Endodermal cell (in vitro differentiated cells): Measurements from ENCODE around the gene SLTM. TPM values are rescaled to one million over a fixed set of nuclear protein-coding genes. Genes with fewer than 3 reads are reported as not detected.

ENCODE experiments used
- DNase-seq: peaks from one replicate; pipeline ENCODE4 v3.0.0-alpha.2; 2017
- H3K27ac ChIP-seq: 2 replicates; pipeline ENCODE4 v1.5.1; 2013; ENCODE audit warnings: mild to moderate bottlenecking, low read depth, low read length, moderate library complexity
- H3K27me3 ChIP-seq: 2 replicates; pipeline ENCODE4 v1.6.1; 2013; ENCODE audit warnings: mild to moderate bottlenecking, low read length, moderate library complexity; ENCODE audit not compliant: insufficient read depth, control insufficient read depth, poor library complexity, severe bottlenecking
- H3K36me3 ChIP-seq: 2 replicates; pipeline ENCODE4 v1.7.0; 2013; ENCODE audit warnings: mild to moderate bottlenecking, low read length, moderate library complexity; ENCODE audit not compliant: control insufficient read depth, insufficient read depth
- H3K4me1 ChIP-seq: one replicate; pipeline ENCODE4 v1.7.0; 2013; ENCODE audit warnings: low read length; ENCODE audit not compliant: control insufficient read depth, insufficient read depth
- H3K4me3 ChIP-seq: 2 replicates; pipeline ENCODE4 v1.5.1; 2013; ENCODE audit warnings: mild to moderate bottlenecking, low read length, moderate library complexity
- H3K9ac ChIP-seq: 2 replicates; pipeline ENCODE4 v1.6.1; 2013; ENCODE audit warnings: mild to moderate bottlenecking, low read length, moderate library complexity; ENCODE audit not compliant: poor library complexity, severe bottlenecking; ENCODE audit errors: extremely low read depth
- H3K9me3 ChIP-seq: 2 replicates; pipeline ENCODE4 v1.6.1; 2013; ENCODE audit warnings: mild to moderate bottlenecking, low read length, moderate library complexity; ENCODE audit not compliant: control insufficient read depth
- H3K27ac Mint-ChIP-seq: 2 replicates; pipeline ENCODE4 v1.8.0; 2020; ENCODE audit warnings: mixed read lengths
- H3K27me3 Mint-ChIP-seq: 2 replicates; pipeline ENCODE4 v1.8.0; 2021; ENCODE audit warnings: mild to moderate bottlenecking, mixed read lengths; ENCODE audit not compliant: insufficient read depth
- H3K36me3 Mint-ChIP-seq: 2 replicates; pipeline ENCODE4 v1.8.0; 2020; ENCODE audit warnings: low read depth, mixed read lengths
- H3K4me1 Mint-ChIP-seq: 2 replicates; pipeline ENCODE4 v1.8.0; 2020; ENCODE audit warnings: mixed read lengths
- H3K4me3 Mint-ChIP-seq: 2 replicates; pipeline ENCODE4 v1.8.0; 2020; ENCODE audit warnings: mild to moderate bottlenecking, moderate library complexity, mixed read lengths
- H3K9me3 Mint-ChIP-seq: 2 replicates; pipeline ENCODE4 v1.8.0; 2020; ENCODE audit warnings: mild to moderate bottlenecking, mixed read lengths
- WGBS, 2 experiments: methylation state at CpG; one replicate each; pipeline versions ENCODE4 v1.1.5 to v1.1.7; 2013; ENCODE audit warnings: missing lambda C conversion rate in 2 of 2, mixed read lengths in 1 of 2; ENCODE audit not compliant: insufficient coverage in 1 of 2, insufficient read length in 1 of 2; 5-methylcytosine and 5-hydroxymethylcytosine counted together
- total RNA-seq, 2 donors: library from RNA; stranded (reverse); fragmentation: NEBNext Ultra II Directional in 1 of 2; extraction: Animal tissue kit (Norgen Biotek cat#: 25700) in 1 of 2; gene quantifications; 2 replicates in 1 of 2; 3 replicates in 1 of 2; pipeline ENCODE4 v1.2.1, GENCODE V29; 2021
- TF ChIP-seq, protein P1 (sequence below): fragments of 200-600 bp; sonication (generic); conservative IDR thresholded peaks from 2 replicates; pipeline ENCODE4 v1.5.0; 2021; ENCODE audit warnings: antibody characterized with exemption, mild to moderate bottlenecking

Gene SLTM
- total RNA-seq, 2 donors from 2014 or later, result 77.1 to 96.8 TPM

DNA sequence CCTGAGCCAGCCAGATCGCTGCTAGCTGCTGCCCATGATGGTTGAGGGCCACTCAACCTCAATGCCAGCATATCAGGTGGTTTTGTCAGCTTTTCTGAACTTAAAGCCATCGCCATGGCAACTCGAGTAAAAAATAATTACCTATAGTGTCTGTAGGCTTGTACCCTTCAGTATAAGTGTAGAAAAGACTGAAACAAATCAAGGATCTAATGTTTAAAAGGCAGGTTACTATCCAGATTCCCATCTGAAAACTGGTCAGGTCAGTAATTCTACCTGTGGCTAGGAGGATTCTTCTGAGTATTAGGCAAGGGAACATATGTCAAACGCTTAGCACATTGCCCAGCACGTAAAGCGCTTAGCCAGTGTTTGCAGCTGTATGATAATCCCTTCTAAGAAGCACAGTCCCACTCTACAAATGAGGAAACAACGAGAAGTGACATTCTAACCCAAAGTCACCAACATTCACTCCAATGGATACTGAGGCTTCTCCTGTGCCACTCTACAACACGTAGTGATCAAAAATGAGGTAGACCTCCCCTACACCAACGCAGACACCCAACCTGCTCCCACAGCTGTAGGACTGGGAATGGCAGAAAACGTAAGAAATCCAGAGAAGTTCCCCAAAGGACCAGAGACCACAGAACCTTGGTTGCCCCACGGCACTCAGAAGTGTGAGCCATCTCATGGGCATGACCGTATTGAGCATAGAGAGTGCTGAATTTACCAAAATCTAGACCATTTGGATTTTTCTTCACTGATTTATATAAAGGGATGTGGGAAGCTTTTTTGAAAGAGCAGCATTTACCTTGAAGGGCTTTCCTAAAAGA lies 55.3 kb downstream of the SLTM start:
- Histone ChIP-seq H3K27me3 (no peaks in the 10 kb centered on the region), H3K4me3 (no peak overlapping the region), H3K36me3 (peaks cover 65% of the 10 kb centered on the region), H3K4me1 (no peaks in the 10 kb centered on the region), H3K27ac (no peak overlapping the region), H3K9me3 (no peaks in the 10 kb centered on the region), H3K9ac (no peak overlapping the region)
- Mint-ChIP-seq H3K27ac (no peak overlapping the region), H3K36me3 (peaks cover 57% of the 10 kb centered on the region), H3K4me1 (peaks cover 9% of the 10 kb centered on the region), H3K27me3 (no peaks in the 10 kb centered on the region), H3K4me3 (no peak overlapping the region), H3K9me3 (no peaks in the 10 kb centered on the region)
- 95 to 97% methylated on average over 7 to 12 of the region's 12 CpGs for WGBS, 2 experiments
- TF ChIP-seq, protein P1, sequence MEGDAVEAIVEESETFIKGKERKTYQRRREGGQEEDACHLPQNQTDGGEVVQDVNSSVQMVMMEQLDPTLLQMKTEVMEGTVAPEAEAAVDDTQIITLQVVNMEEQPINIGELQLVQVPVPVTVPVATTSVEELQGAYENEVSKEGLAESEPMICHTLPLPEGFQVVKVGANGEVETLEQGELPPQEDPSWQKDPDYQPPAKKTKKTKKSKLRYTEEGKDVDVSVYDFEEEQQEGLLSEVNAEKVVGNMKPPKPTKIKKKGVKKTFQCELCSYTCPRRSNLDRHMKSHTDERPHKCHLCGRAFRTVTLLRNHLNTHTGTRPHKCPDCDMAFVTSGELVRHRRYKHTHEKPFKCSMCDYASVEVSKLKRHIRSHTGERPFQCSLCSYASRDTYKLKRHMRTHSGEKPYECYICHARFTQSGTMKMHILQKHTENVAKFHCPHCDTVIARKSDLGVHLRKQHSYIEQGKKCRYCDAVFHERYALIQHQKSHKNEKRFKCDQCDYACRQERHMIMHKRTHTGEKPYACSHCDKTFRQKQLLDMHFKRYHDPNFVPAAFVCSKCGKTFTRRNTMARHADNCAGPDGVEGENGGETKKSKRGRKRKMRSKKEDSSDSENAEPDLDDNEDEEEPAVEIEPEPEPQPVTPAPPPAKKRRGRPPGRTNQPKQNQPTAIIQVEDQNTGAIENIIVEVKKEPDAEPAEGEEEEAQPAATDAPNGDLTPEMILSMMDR, result no peak
- DNase-seq, result no peak

GRCh38 chr15:58876306-58877106 lies 57.0 kb downstream of the SLTM start:
- H3K27ac Mint-ChIP-seq, result no peak overlapping the region
- DNase-seq, result no peak
- H3K9me3 ChIP-seq, result no peaks in the 10 kb centered on the region
- no peak overlapping the region for H3K4me3 Mint-ChIP-seq
- H3K27me3 Mint-ChIP-seq, result no peaks in the 10 kb centered on the region
- H3K9me3 Mint-ChIP-seq, result no peaks in the 10 kb centered on the region
- H3K27me3 ChIP-seq, result no peaks in the 10 kb centered on the region
- H3K4me3 ChIP-seq, result no peak overlapping the region
- H3K27ac ChIP-seq, result no peak overlapping the region
- peaks cover 9% of the 10 kb centered on the region for H3K4me1 Mint-ChIP-seq
- H3K4me1 ChIP-seq, result no peaks in the 10 kb centered on the region
- H3K36me3 ChIP-seq, result peaks cover 49% of the 10 kb centered on the region
- peaks cover 51% of the 10 kb centered on the region for H3K36me3 Mint-ChIP-seq
- 87 to 93% methylated on average over 7 of the region's 7 CpGs for WGBS, 2 experiments
- no peak overlapping the region for H3K9ac ChIP-seq
- TF ChIP-seq, protein P1, result no peak

GRCh38 chr15:58875343-58875742 lies 58.1 kb downstream of the SLTM start:
- TF ChIP-seq, protein P1, result no peak
- Mint-ChIP-seq H3K27ac (no peak overlapping the region), H3K36me3 (peaks cover 42% of the 10 kb centered on the region), H3K27me3 (no peaks in the 10 kb centered on the region), H3K9me3 (no peaks in the 10 kb centered on the region), H3K4me1 (peaks cover 9% of the 10 kb centered on the region), H3K4me3 (no peak overlapping the region)
- no peak overlapping the region for H3K27ac ChIP-seq
- no peaks in the 10 kb centered on the region for H3K4me1 ChIP-seq
- DNase-seq, result no peak
- H3K9ac ChIP-seq, result no peak overlapping the region
- H3K9me3 ChIP-seq, result no peaks in the 10 kb centered on the region
- H3K36me3 ChIP-seq, result peaks cover 38% of the 10 kb centered on the region
- no peak overlapping the region for H3K4me3 ChIP-seq
- no peaks in the 10 kb centered on the region for H3K27me3 ChIP-seq
